H1 (cell line): Measurements from ENCODE around the gene SPINT1. TPM values are rescaled to one million over a fixed set of nuclear protein-coding genes. Genes with fewer than 3 reads are reported as not detected.

Experiments
- CTCF ChIA-PET: fragments of 300-600 bp; sonication (Branson Sonifier 250); formaldehyde crosslinking; loops from one replicate; lab custom pipeline; 2021; ENCODE audit not compliant: partially characterized antibody; lab: Charles Lee
- POLR2A ChIA-PET: fragments of 300-600 bp; sonication (Branson Sonifier 250); formaldehyde crosslinking; loops from one replicate; lab custom pipeline; 2021; ENCODE audit warnings: inconsistent platforms; ENCODE audit not compliant: partially characterized antibody; lab: Charles Lee
- DNase-seq, 2 experiments: peaks; one replicate each; pipeline versions ENCODE4 v3.0.0 to v3.0.0-alpha.2; 2010 to 2022; ENCODE audit warnings: low spot score in 2 of 2, low read depth in 1 of 2, mixed read lengths in 1 of 2
- FAIRE-seq: peaks from 2 replicates; lab custom pipeline; 2011; peaks lifted over from hg19 to GRCh38; lab: Jason Lieb, UNC
- H2AFZ ChIP-seq: 2 replicates; pipeline ENCODE4 v1.8.1; 2012; ENCODE audit warnings: low read length, inconsistent platforms
- H2AK5ac ChIP-seq: 2 replicates; pipeline ENCODE4 v1.6.1; 2013; ENCODE audit warnings: low read depth, low read length
- H2BK120ac ChIP-seq: replicated peaks from 2 replicates; pipeline ENCODE3; 2013; ENCODE audit warnings: low read depth, low read length, inconsistent platforms
- H2BK12ac ChIP-seq: 2 replicates; pipeline ENCODE4 v1.6.1; 2013; ENCODE audit warnings: low read depth, low read length
- H2BK15ac ChIP-seq: 2 replicates; pipeline ENCODE4 v1.6.1; 2013; ENCODE audit warnings: low read length
- H2BK20ac ChIP-seq: 2 replicates; pipeline ENCODE4 v1.6.1; 2013; ENCODE audit warnings: low read length
- H2BK5ac ChIP-seq: 2 replicates; pipeline ENCODE4 v1.6.1; 2013; ENCODE audit warnings: low read depth, low read length
- H3K14ac ChIP-seq: 2 replicates; pipeline ENCODE4 v1.6.1; 2013; ENCODE audit warnings: inconsistent platforms; ENCODE audit not compliant: insufficient read length
- H3K18ac ChIP-seq: 2 replicates; pipeline ENCODE4 v1.6.1; 2013; ENCODE audit warnings: low read length; ENCODE audit errors: extremely low read depth
- H3K23ac ChIP-seq: 2 replicates; pipeline ENCODE4 v1.6.1; 2013; ENCODE audit warnings: inconsistent platforms; ENCODE audit not compliant: insufficient read length
- H3K23me2 ChIP-seq: 2 replicates; pipeline ENCODE4 v1.6.1; 2013; ENCODE audit warnings: low read depth, low read length
- H3K27ac ChIP-seq: 2 replicates; pipeline ENCODE4 v1.6.1; 2011; ENCODE audit warnings: low read depth, low read length, inconsistent platforms
- H3K27me3 ChIP-seq, 4 experiments: replicated peaks in 1 of 4; 1 replicate in 1 of 4; 2 replicates in 3 of 4; pipeline versions ENCODE4 v1.6.1 to v1.8.1; 2011 to 2013; ENCODE audit warnings: low read length in 3 of 4, mild to moderate bottlenecking in 3 of 4, inconsistent platforms in 2 of 4, mixed read lengths in 2 of 4, moderate library complexity in 1 of 4; ENCODE audit not compliant: control insufficient read depth in 3 of 4, insufficient read depth in 3 of 4; ENCODE audit errors: extremely low read depth in 1 of 4
- H3K36me3 ChIP-seq, 4 experiments: 2 replicates each; pipeline versions ENCODE4 v1.6.1 to v1.8.1; 2011 to 2013; ENCODE audit warnings: mild to moderate bottlenecking in 4 of 4, low read length in 3 of 4, moderate library complexity in 2 of 4, control low read depth in 1 of 4, inconsistent platforms in 1 of 4; ENCODE audit not compliant: insufficient read depth in 4 of 4, control insufficient read depth in 2 of 4
- H3K4ac ChIP-seq: replicated peaks from 2 replicates; pipeline ENCODE3; 2013; ENCODE audit warnings: low read length, low read depth, mixed read lengths, inconsistent platforms; ENCODE audit not compliant: insufficient read length
- H3K4me1 ChIP-seq, 4 experiments: replicated peaks in 1 of 4; 1 replicate in 1 of 4; 2 replicates in 3 of 4; pipeline versions ENCODE4 v1.6.1 to v1.8.1; 2011 to 2013; ENCODE audit warnings: low read length in 3 of 4, inconsistent platforms in 2 of 4, mixed read lengths in 1 of 4; ENCODE audit not compliant: insufficient read depth in 4 of 4, control insufficient read depth in 3 of 4
- H3K4me2 ChIP-seq, 2 experiments: 2 replicates each; pipeline versions ENCODE4 v1.6.1 to v1.8.1; 2011 to 2013; ENCODE audit warnings: low read depth in 2 of 2, low read length in 2 of 2, control low read depth in 1 of 2, inconsistent platforms in 1 of 2, mild to moderate bottlenecking in 1 of 2; ENCODE audit not compliant: insufficient read depth in 1 of 2
- H3K4me3 ChIP-seq, 4 experiments: fragments of 200-600, 300-600 bp in 1 of 4; sonication (generic), shearing (Covaris generic), sonication (Bioruptor Twin) in 1 of 4; 2 replicates each; pipeline versions ENCODE4 v1.5.1 to v1.8.1; 2011 to 2016; ENCODE audit warnings: low read length in 4 of 4, low read depth in 3 of 4, control low read depth in 2 of 4, inconsistent platforms in 2 of 4, mild to moderate bottlenecking in 2 of 4, mixed read lengths in 1 of 4, moderate library complexity in 1 of 4; ENCODE audit not compliant: insufficient read depth in 2 of 4; ENCODE audit errors: extremely low read depth in 1 of 4
- H3K56ac ChIP-seq: replicated peaks from 2 replicates; pipeline ENCODE3; 2013; ENCODE audit warnings: low read depth, mild to moderate bottlenecking, mixed read lengths, low read length, inconsistent platforms; ENCODE audit not compliant: insufficient read length
- H3K79me1 ChIP-seq: 2 replicates; pipeline ENCODE4 v1.6.1; 2013; ENCODE audit warnings: low read depth, low read length, control low read depth
- H3K79me2 ChIP-seq, 2 experiments: 2 replicates each; pipeline versions ENCODE4 v1.6.1 to v1.8.1; 2012 to 2013; ENCODE audit warnings: low read length in 2 of 2, mild to moderate bottlenecking in 2 of 2, inconsistent platforms in 1 of 2; ENCODE audit not compliant: insufficient read depth in 2 of 2, control insufficient read depth in 1 of 2
- H3K9ac ChIP-seq, 4 experiments: replicated peaks in 1 of 4; 1 replicate in 1 of 4; 2 replicates in 3 of 4; pipeline versions ENCODE4 v1.6.1 to v1.8.1; 2011 to 2013; ENCODE audit warnings: low read depth in 3 of 4, low read length in 3 of 4, control low read depth in 2 of 4, mild to moderate bottlenecking in 2 of 4, moderate library complexity in 2 of 4, inconsistent platforms in 1 of 4; ENCODE audit errors: extremely low read depth in 1 of 4
- H3K9me3 ChIP-seq, 2 experiments: 2 replicates each; pipeline versions ENCODE4 v1.6.1 to v1.8.1; 2012 to 2013; ENCODE audit warnings: mild to moderate bottlenecking in 2 of 2, moderate library complexity in 2 of 2, control low read depth in 1 of 2, inconsistent platforms in 1 of 2, low read depth in 1 of 2, low read length in 1 of 2, mixed read lengths in 1 of 2; ENCODE audit not compliant: insufficient read depth in 2 of 2
- H4K20me1 ChIP-seq, 2 experiments: replicated peaks in 1 of 2; 2 replicates each; pipeline versions ENCODE3 to v1.8.1; 2011 to 2013; ENCODE audit warnings: inconsistent platforms in 2 of 2, low read length in 2 of 2, mild to moderate bottlenecking in 1 of 2; ENCODE audit not compliant: insufficient read depth in 2 of 2, control insufficient read depth in 1 of 2
- H4K5ac ChIP-seq: 2 replicates; pipeline ENCODE4 v1.6.1; 2013; ENCODE audit warnings: low read length, low read depth, mixed read lengths, inconsistent platforms; ENCODE audit not compliant: insufficient read length
- H4K8ac ChIP-seq: 2 replicates; pipeline ENCODE4 v1.8.0; 2013; ENCODE audit warnings: mild to moderate bottlenecking, moderate library complexity, low read length, inconsistent platforms; ENCODE audit not compliant: insufficient read depth; ENCODE audit errors: extremely low read depth
- H4K91ac ChIP-seq: replicated peaks from 2 replicates; pipeline ENCODE3; 2013; ENCODE audit warnings: low read length, mixed read lengths, inconsistent platforms; ENCODE audit not compliant: insufficient read length
- BACH1 ChIP-seq: IDR thresholded peaks from 2 replicates; pipeline ENCODE4 v1.6.1; 2012; ENCODE audit warnings: low read length, improper control_type of control experiment
- CHD1 ChIP-seq: IDR thresholded peaks from 2 replicates; pipeline ENCODE4 v1.6.1; 2012; ENCODE audit warnings: low read depth, low read length, improper control_type of control experiment
- GTF2F1 ChIP-seq: IDR thresholded peaks from 2 replicates; pipeline ENCODE4 v1.6.1; 2012; ENCODE audit warnings: low read depth, low read length, improper control_type of control experiment, borderline replicate concordance
- HDAC2 ChIP-seq, 2 experiments: fragments of 300-600 bp in 1 of 2; sonication (generic) in 1 of 2; IDR thresholded peaks; 2 replicates each; pipeline ENCODE4 v1.6.1; 2011 to 2012; ENCODE audit warnings: low read depth in 2 of 2, low read length in 2 of 2, mild to moderate bottlenecking in 2 of 2, moderate library complexity in 2 of 2, borderline replicate concordance in 1 of 2, inconsistent platforms in 1 of 2
- JUND ChIP-seq: IDR thresholded peaks from 2 replicates; pipeline ENCODE4 v1.6.1; 2011; ENCODE audit warnings: mild to moderate bottlenecking, improper control_type of control experiment, low read length
- NANOG ChIP-seq: IDR thresholded peaks from 2 replicates; pipeline ENCODE4 v1.6.1; 2011; ENCODE audit warnings: low read length, low read depth, mild to moderate bottlenecking, inconsistent platforms; ENCODE audit not compliant: insufficient read depth, poor library complexity, severe bottlenecking
- SRF ChIP-seq: IDR thresholded peaks from 2 replicates; pipeline ENCODE4 v1.6.1; 2011; ENCODE audit warnings: mild to moderate bottlenecking, low read depth, low read length, moderate library complexity
- TCF12 ChIP-seq: IDR thresholded peaks from 2 replicates; pipeline ENCODE4 v1.6.1; 2011; ENCODE audit warnings: low read depth, mild to moderate bottlenecking, low read length
- TEAD4 ChIP-seq: IDR thresholded peaks from 2 replicates; pipeline ENCODE4 v1.6.1; 2012; ENCODE audit warnings: low read depth, low read length, inconsistent platforms, mixed read lengths
- WGBS, 2 experiments: shearing (Covaris generic) in 1 of 2; methylation state at CpG; one replicate each; pipeline versions ENCODE4 v1.1.6 to v1.1.7; 2013 to 2015; ENCODE audit warnings: low lambda C conversion rate in 2 of 2, mixed read lengths in 2 of 2, inconsistent platforms in 1 of 2, low coverage in 1 of 2, missing lambda C conversion rate in 1 of 2; ENCODE audit not compliant: insufficient replicate concordance in 2 of 2, insufficient coverage in 1 of 2, insufficient read length in 1 of 2; ENCODE audit errors: extremely low coverage in 1 of 2, missing lambda C conversion rate in 1 of 2; 5-methylcytosine and 5-hydroxymethylcytosine counted together
- polyA plus RNA-seq, 7 experiments: library from polyadenylated mRNA; depleted of rRNA in 3 of 7; stranded (reverse) in 5 of 7; unstranded in 2 of 7; fragments of >200 nt in 5 of 7; fragments of 200-250 nt in 2 of 7; gene quantifications; 1 replicate in 5 of 7; 2 replicates in 1 of 7; 4 replicates in 1 of 7; pipeline versions ENCODE4 v1.2.1 to v1.2.3, GENCODE V29; 2011 to 2013; ENCODE audit warnings: missing spikeins in 2 of 7, mixed read lengths in 2 of 7
- total RNA-seq: library from RNA; stranded (reverse); fragmentation: NEBNext Ultra II Directional; extraction: Animal tissue kit (Norgen Biotek cat#: 25700); gene quantifications from 2 replicates; pipeline ENCODE4 v1.2.1, GENCODE V29; 2021
- TF ChIP-seq, protein P1 (sequence below): IDR thresholded peaks from 2 replicates; pipeline ENCODE4 v1.6.1; 2012; ENCODE audit warnings: inconsistent platforms

The SPINT1 gene
- total and polyA plus RNA-seq, 2 of the 8 experiments (the other 6 are each of a cell fraction or from before 2014, with no cell fraction given) = 117 to 155 TPM

- Histone ChIP-seq H4K5ac (no peak overlapping the region), H3K27ac (no peak overlapping the region), H3K14ac (no peak overlapping the region), H2BK12ac (peak overlapping the region; percentile 35; the same call in 1 of the 2 replicates), H2BK5ac (peak overlapping the region; percentile 22), H3K36me3 (peaks cover 1 to 23% (median 3%) of the 10 kb centered on the region in 4 experiments; a peak in 6 of 8 replicates), H2BK20ac (no peak overlapping the region), H3K4ac (no peak overlapping the region), H3K79me2 (peaks cover 0 to 52% of the 10 kb centered on the region in 2 experiments; a peak in 3 of 4 replicates), H4K20me1 (peaks cover 7 to 20% of the 10 kb centered on the region in 2 experiments), H3K23me2 (peaks cover 13% of the 10 kb centered on the region), H3K27me3 (peaks cover 0 to 2% (median 0%) of the 10 kb centered on the region in 4 experiments; a peak in 1 of 7 replicates), H3K4me1 (peaks cover 0 to 26% (median 15%) of the 10 kb centered on the region in 4 experiments; a peak in 6 of 7 replicates), H3K4me2 (peak overlapping the region; percentile 85 to 96), H3K56ac (no peak overlapping the region), H4K91ac (no peak overlapping the region), H3K9me3 (no peaks in the 10 kb centered on the region), H3K4me3 (peak overlapping the region; percentile 16 to 88 (median 74); a peak in 7 of 8 replicates), H2AK5ac (peak overlapping the region; percentile 91; the same call in 1 of the 2 replicates), H2BK15ac (no peak overlapping the region), H2AFZ (no peak overlapping the region), H3K18ac (no peak overlapping the region), H3K79me1 (peaks cover 24% of the 10 kb centered on the region), H3K9ac (peak overlapping the region in 1 of 4 experiments; percentile 16; a peak in 2 of 7 replicates), H2BK120ac (no peak overlapping the region), H3K23ac (no peak overlapping the region), H4K8ac (no peak overlapping the region)
- ChIA-PET CTCF (interaction anchor here (0.8 to 14.5 kb wide), 9 partner anchors 11 to 190 kb away, joined by 3 to 157 read pairs (median 5); partner anchors contain the start of gene RHOV), POLR2A (interaction anchor here (0.5 to 2.8 kb wide), 8 partner anchors 12 to 181 kb away, joined by 3 to 17 read pairs (median 5); partner anchors contain the start of genes DNAJC17 and GCHFR)
- 87% methylated on average over 8 of the region's 8 CpGs; no CpG with 5 or more reads in 1 of the 2 experiments for WGBS, 2 experiments
- FAIRE-seq = no peak
- DNase-seq = no peak
- TF ChIP-seq, protein P1, sequence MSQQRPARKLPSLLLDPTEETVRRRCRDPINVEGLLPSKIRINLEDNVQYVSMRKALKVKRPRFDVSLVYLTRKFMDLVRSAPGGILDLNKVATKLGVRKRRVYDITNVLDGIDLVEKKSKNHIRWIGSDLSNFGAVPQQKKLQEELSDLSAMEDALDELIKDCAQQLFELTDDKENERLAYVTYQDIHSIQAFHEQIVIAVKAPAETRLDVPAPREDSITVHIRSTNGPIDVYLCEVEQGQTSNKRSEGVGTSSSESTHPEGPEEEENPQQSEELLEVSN = no peak
- TF ChIP-seq NANOG = no peak
- TF ChIP-seq CHD1 = no peak
- TF ChIP-seq HDAC2 (IDR thresholded peaks at IDR 0.05; ENCODE audit: borderline replicate concordance in 1 of 2, low read depth in 2 of 2, low read length in 2 of 2) = no peak
- TF ChIP-seq BACH1 = no peak
- peak; percentile 86 for TF ChIP-seq JUND
- TF ChIP-seq SRF = no peak
- 0 out of 2 replicates have a peak, but pooled peaks have one; percentile 36 for TF ChIP-seq TEAD4
- no peak for TF ChIP-seq TCF12
- no peak for TF ChIP-seq GTF2F1
Measured at GRCh38 chr15:40845511-40846284, 1.9 kb downstream of the SPINT1 start.
